ENCODE measurements around the gene APLN.

- no peak for TF ChIP-seq POLR2AphosphoS5 (IDR thresholded peaks at IDR 0.05)
- TF ChIP-seq CTCF (IDR thresholded peaks at IDR 0.05), result no peak
Measured at GRCh38 chrX:129634541-129634940, 20.2 kb downstream of the APLN start.
